Endothelial cell of umbilical vein (primary cell): ENCODE results near the gene SLC35F3.

Experiments used
- EZH2 ChIP-seq: IDR thresholded peaks from 2 replicates; pipeline ENCODE4 v1.6.1; 2012; ENCODE audit warnings: borderline replicate concordance, low read depth, mild to moderate bottlenecking, moderate library complexity, low read length, inconsistent platforms; ENCODE audit not compliant: severe bottlenecking
- GATA2 ChIP-seq: IDR thresholded peaks from 2 replicates; pipeline ENCODE4 v1.7.0; 2011; ENCODE audit warnings: low read depth, mild to moderate bottlenecking, moderate library complexity, mixed read lengths, low read length; ENCODE audit not compliant: insufficient read length, insufficient read depth
- MYC ChIP-seq: IDR thresholded peaks from one replicate; pipeline ENCODE4 v1.6.1; 2011; ENCODE audit warnings: mild to moderate bottlenecking, low read depth, low read length
- POLR2A ChIP-seq: IDR thresholded peaks from 2 replicates; pipeline ENCODE4 v1.6.1; 2012; ENCODE audit warnings: low read depth, mild to moderate bottlenecking, control low read depth, low read length
- POLR2AphosphoS5 ChIP-seq: IDR thresholded peaks from 2 replicates; pipeline ENCODE4 v1.6.1; 2012; ENCODE audit warnings: low read depth, mild to moderate bottlenecking, control low read depth, low read length, moderate library complexity; ENCODE audit not compliant: insufficient read depth
- TF ChIP-seq, protein P1 (sequence below), 2 donors: IDR thresholded peaks; 1 replicate in 1 of 2; 2 replicates in 1 of 2; pipeline ENCODE4 v1.5.1; 2011; ENCODE audit warnings: low read length in 2 of 2, mild to moderate bottlenecking in 2 of 2, moderate library complexity in 2 of 2, control low read depth in 1 of 2, inconsistent platforms in 1 of 2, low read depth in 1 of 2; ENCODE audit not compliant: insufficient read depth in 1 of 2; ENCODE audit errors: extremely low read depth in 1 of 2
- TF ChIP-seq, protein P2 (sequence below): IDR thresholded peaks from 2 replicates; pipeline ENCODE4 v1.6.1; 2011; ENCODE audit not compliant: insufficient read depth, insufficient read length

DNA sequence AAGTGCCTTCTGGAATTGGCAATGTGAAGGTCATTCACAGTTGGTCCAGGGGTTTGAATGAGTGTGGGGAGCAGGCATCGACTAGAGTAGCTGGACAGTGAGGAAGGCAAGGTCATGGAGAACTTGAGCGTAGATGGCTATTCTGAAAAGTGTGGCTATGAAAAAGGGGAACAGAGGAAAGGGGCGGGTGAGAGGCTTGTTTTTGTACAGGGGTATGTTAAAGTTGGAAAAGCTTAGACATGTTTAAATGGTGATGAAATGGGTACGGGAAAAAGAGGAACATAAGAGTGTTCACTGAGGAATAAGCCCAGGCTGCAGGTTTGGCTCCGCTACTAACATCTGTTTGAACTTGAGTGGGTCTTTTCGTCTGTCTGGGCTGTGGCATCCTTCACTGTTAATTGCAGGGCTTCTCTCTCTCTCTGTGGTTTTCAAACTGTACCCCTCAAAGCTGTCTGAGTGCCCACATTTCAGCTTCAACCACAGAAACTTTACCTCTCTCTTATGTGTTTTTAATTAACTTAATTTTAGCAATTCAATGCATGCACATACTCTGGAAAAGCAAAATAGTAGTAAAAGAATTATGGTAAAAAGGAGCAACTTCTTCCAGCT lies 398.0 kb downstream of the SLC35F3 start:
- TF ChIP-seq, protein P1, sequence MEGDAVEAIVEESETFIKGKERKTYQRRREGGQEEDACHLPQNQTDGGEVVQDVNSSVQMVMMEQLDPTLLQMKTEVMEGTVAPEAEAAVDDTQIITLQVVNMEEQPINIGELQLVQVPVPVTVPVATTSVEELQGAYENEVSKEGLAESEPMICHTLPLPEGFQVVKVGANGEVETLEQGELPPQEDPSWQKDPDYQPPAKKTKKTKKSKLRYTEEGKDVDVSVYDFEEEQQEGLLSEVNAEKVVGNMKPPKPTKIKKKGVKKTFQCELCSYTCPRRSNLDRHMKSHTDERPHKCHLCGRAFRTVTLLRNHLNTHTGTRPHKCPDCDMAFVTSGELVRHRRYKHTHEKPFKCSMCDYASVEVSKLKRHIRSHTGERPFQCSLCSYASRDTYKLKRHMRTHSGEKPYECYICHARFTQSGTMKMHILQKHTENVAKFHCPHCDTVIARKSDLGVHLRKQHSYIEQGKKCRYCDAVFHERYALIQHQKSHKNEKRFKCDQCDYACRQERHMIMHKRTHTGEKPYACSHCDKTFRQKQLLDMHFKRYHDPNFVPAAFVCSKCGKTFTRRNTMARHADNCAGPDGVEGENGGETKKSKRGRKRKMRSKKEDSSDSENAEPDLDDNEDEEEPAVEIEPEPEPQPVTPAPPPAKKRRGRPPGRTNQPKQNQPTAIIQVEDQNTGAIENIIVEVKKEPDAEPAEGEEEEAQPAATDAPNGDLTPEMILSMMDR (IDR thresholded peaks at IDR 0.05; ENCODE audit: extremely low read depth in 1 of 2, insufficient read depth in 1 of 2, low read depth in 1 of 2, low read length in 2 of 2) = no peak
- TF ChIP-seq POLR2A (no peak), MYC (no peak), EZH2 (no peak), POLR2AphosphoS5 (no peak), GATA2 (no peak)
- TF ChIP-seq, protein P2, sequence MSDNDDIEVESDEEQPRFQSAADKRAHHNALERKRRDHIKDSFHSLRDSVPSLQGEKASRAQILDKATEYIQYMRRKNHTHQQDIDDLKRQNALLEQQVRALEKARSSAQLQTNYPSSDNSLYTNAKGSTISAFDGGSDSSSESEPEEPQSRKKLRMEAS = no peak
